IMR-90 (cell line): ENCODE data around the gene PTPRK. TPM values are rescaled to one million over a fixed set of nuclear protein-coding genes. Genes with fewer than 3 reads are reported as not detected.

Source experiments
- ATAC-seq: fragments of 200-7000 bp; cut with Tn5 transposase; 2 replicates; pipeline ENCODE4 v1.9.1; 2020; ENCODE audit warnings: low read depth, mild to moderate bottlenecking, moderate library complexity
- BruUV-seq: library from RNA; stranded (reverse); fragments of 400-500 nt; replicated peaks from 2 replicates; lab custom pipeline; 2021; lab: Mats Ljungman, UMichigan
- CTCF ChIA-PET: fragments of 300-600 bp; formaldehyde crosslinking; extraction: SDS; loops from one replicate; lab custom pipeline; 2021; ENCODE audit warnings: antibody characterized with exemption; lab: Yijun Ruan, JAX
- POLR2A ChIA-PET: fragments of 300-600 bp; sonication (Branson Sonifier 250); formaldehyde crosslinking; loops from one replicate; lab custom pipeline; 2022; ENCODE audit warnings: antibody characterized with exemption; ENCODE audit not compliant: unreplicated experiment; lab: Charles Lee
- DNase-seq: peaks from one replicate; pipeline ENCODE4 v3.0.0; 2013
- H2AFZ ChIP-seq: replicated peaks from 2 replicates; pipeline ENCODE3; 2013; ENCODE audit warnings: low read length, mild to moderate bottlenecking; ENCODE audit not compliant: poor library complexity
- H2AK5ac ChIP-seq: 2 replicates; pipeline ENCODE4 v1.6.1; 2013; ENCODE audit warnings: low read depth, low read length, inconsistent platforms
- H2AK9ac ChIP-seq: replicated peaks from 2 replicates; pipeline ENCODE3; 2013; ENCODE audit warnings: mild to moderate bottlenecking, low read depth, low read length, moderate library complexity; ENCODE audit not compliant: poor library complexity
- H2BK120ac ChIP-seq: 2 replicates; pipeline ENCODE4 v1.6.1; 2013; ENCODE audit warnings: low read depth, low read length, inconsistent platforms
- H2BK15ac ChIP-seq: 3 replicates; pipeline ENCODE4 v1.6.1; 2013; ENCODE audit warnings: low read depth, low read length, inconsistent platforms
- H2BK20ac ChIP-seq: 2 replicates; pipeline ENCODE4 v1.6.1; 2013; ENCODE audit warnings: low read depth, mild to moderate bottlenecking, inconsistent platforms, low read length, moderate library complexity
- H2BK5ac ChIP-seq: 2 replicates; pipeline ENCODE4 v1.6.1; 2013; ENCODE audit warnings: mild to moderate bottlenecking, low read depth, low read length, inconsistent platforms; ENCODE audit not compliant: poor library complexity, severe bottlenecking
- H3K14ac ChIP-seq: replicated peaks from 2 replicates; pipeline ENCODE4 v1.6.1; 2013; ENCODE audit warnings: low read depth, low read length, inconsistent platforms
- H3K18ac ChIP-seq: 2 replicates; pipeline ENCODE4 v1.6.1; 2013; ENCODE audit warnings: low read depth, low read length, control low read depth
- H3K23ac ChIP-seq: 2 replicates; pipeline ENCODE4 v1.6.1; 2013; ENCODE audit warnings: low read depth, low read length, inconsistent platforms
- H3K27ac ChIP-seq: 2 replicates; pipeline ENCODE4 v1.5.1; 2013; ENCODE audit warnings: mild to moderate bottlenecking, control low read depth, low read length; ENCODE audit not compliant: insufficient read depth
- H3K27me3 ChIP-seq: 2 replicates; pipeline ENCODE4 v1.6.1; 2013; ENCODE audit warnings: low read length; ENCODE audit not compliant: control insufficient read depth, insufficient read depth
- H3K36me3 ChIP-seq: 2 replicates; pipeline ENCODE4 v1.6.1; 2013; ENCODE audit warnings: low read length, mixed read lengths; ENCODE audit not compliant: control insufficient read depth, insufficient read depth
- H3K4ac ChIP-seq: 2 replicates; pipeline ENCODE4 v1.6.1; 2013; ENCODE audit warnings: low read depth, low read length, inconsistent platforms
- H3K4me1 ChIP-seq: 2 replicates; pipeline ENCODE4 v1.6.1; 2013; ENCODE audit warnings: low read length, mixed read lengths; ENCODE audit not compliant: control insufficient read depth, insufficient read depth
- H3K4me2 ChIP-seq: 2 replicates; pipeline ENCODE4 v1.6.1; 2013; ENCODE audit warnings: low read depth, mild to moderate bottlenecking, control low read depth, low read length, moderate library complexity
- H3K4me3 ChIP-seq: 2 replicates; pipeline ENCODE4 v1.5.1; 2013; ENCODE audit warnings: low read depth, mild to moderate bottlenecking, control low read depth, low read length, moderate library complexity; ENCODE audit not compliant: insufficient read depth
- H3K56ac ChIP-seq: 2 replicates; pipeline ENCODE4 v1.6.1; 2013; ENCODE audit warnings: low read length, inconsistent platforms; ENCODE audit not compliant: insufficient read depth; ENCODE audit errors: extremely low read depth
- H3K79me1 ChIP-seq, 2 experiments: 2 replicates each; pipeline ENCODE4 v1.6.1; 2013; ENCODE audit warnings: low read length in 2 of 2, inconsistent platforms in 1 of 2, low read depth in 1 of 2
- H3K9ac ChIP-seq: 2 replicates; pipeline ENCODE4 v1.6.1; 2013; ENCODE audit warnings: low read depth, low read length, control low read depth
- H3K9me1 ChIP-seq: 2 replicates; pipeline ENCODE4 v1.6.1; 2013; ENCODE audit warnings: low read length, inconsistent platforms; ENCODE audit not compliant: insufficient read depth
- H3K9me3 ChIP-seq: 2 replicates; pipeline ENCODE4 v1.6.1; 2013; ENCODE audit warnings: low read length; ENCODE audit not compliant: control insufficient read depth, insufficient read depth
- H4K20me1 ChIP-seq: 2 replicates; pipeline ENCODE4 v1.6.1; 2013; ENCODE audit warnings: low read length, inconsistent platforms; ENCODE audit not compliant: insufficient read depth
- H4K5ac ChIP-seq: 2 replicates; pipeline ENCODE4 v1.6.1; 2013; ENCODE audit warnings: mild to moderate bottlenecking, low read depth, low read length, control low read depth
- H4K8ac ChIP-seq, 2 experiments: 2 replicates each; pipeline ENCODE4 v1.6.1; 2013; ENCODE audit warnings: low read depth in 2 of 2, low read length in 2 of 2, control low read depth in 1 of 2, inconsistent platforms in 1 of 2
- H4K91ac ChIP-seq: 2 replicates; pipeline ENCODE4 v1.6.1; 2013; ENCODE audit warnings: low read depth, low read length, inconsistent platforms; ENCODE audit not compliant: insufficient read depth
- BHLHE40 ChIP-seq: fragments of 150-350 bp; IDR thresholded peaks from 2 replicates; pipeline ENCODE4 v1.6.1; 2016; ENCODE audit warnings: mild to moderate bottlenecking, low read depth, low read length
- CHD1 ChIP-seq: IDR thresholded peaks from 2 replicates; pipeline ENCODE4 v1.6.1; 2012; ENCODE audit warnings: low read depth, low read length, improper control_type of control experiment
- FOS ChIP-seq: fragments of 150-350 bp; IDR thresholded peaks from 2 replicates; pipeline ENCODE4 v1.6.1; 2016; ENCODE audit warnings: low read depth, low read length
- MAFK ChIP-seq: IDR thresholded peaks from 2 replicates; pipeline ENCODE4 v1.6.1; 2012; ENCODE audit warnings: low read depth, low read length, improper control_type of control experiment
- MAZ ChIP-seq: IDR thresholded peaks from 2 replicates; pipeline ENCODE4 v1.6.1; 2012; ENCODE audit warnings: low read depth, mild to moderate bottlenecking, low read length, improper control_type of control experiment, moderate library complexity, borderline replicate concordance
- MXI1 ChIP-seq: IDR thresholded peaks from 2 replicates; pipeline ENCODE4 v1.6.1; 2012; ENCODE audit warnings: low read depth, mild to moderate bottlenecking, low read length, moderate library complexity, borderline replicate concordance
- NFE2L2 ChIP-seq: fragments of 150-350 bp; IDR thresholded peaks from 2 replicates; pipeline ENCODE4 v1.6.1; 2016; ENCODE audit warnings: low read depth, mild to moderate bottlenecking, low read length
- POLR2A ChIP-seq: IDR thresholded peaks from 2 replicates; pipeline ENCODE4 v1.6.1; 2012; ENCODE audit warnings: mild to moderate bottlenecking, low read depth, low read length
- RAD21 ChIP-seq: IDR thresholded peaks from 2 replicates; pipeline ENCODE4 v1.6.1; 2012; ENCODE audit warnings: low read length, improper control_type of control experiment
- RCOR1 ChIP-seq: IDR thresholded peaks from 2 replicates; pipeline ENCODE4 v1.6.1; 2012; ENCODE audit warnings: mild to moderate bottlenecking, low read length, improper control_type of control experiment; ENCODE audit not compliant: insufficient replicate concordance
- RFX5 ChIP-seq: IDR thresholded peaks from 2 replicates; pipeline ENCODE4 v1.8.0; 2012; ENCODE audit warnings: low read depth, mild to moderate bottlenecking, low read length, moderate library complexity
- SMC3 ChIP-seq: fragments of 150-350 bp; IDR thresholded peaks from 2 replicates; pipeline ENCODE4 v1.6.1; 2016; ENCODE audit warnings: low read depth, mild to moderate bottlenecking, antibody characterized with exemption, low read length, moderate library complexity
- WGBS, 2 experiments: methylation state at CpG; one replicate each; pipeline versions ENCODE4 v1.1.5 to v1.1.7; 2013; ENCODE audit warnings: missing lambda C conversion rate in 2 of 2; ENCODE audit not compliant: insufficient read length in 1 of 2; ENCODE audit errors: extremely low coverage in 2 of 2; 5-methylcytosine and 5-hydroxymethylcytosine counted together
- dilution Hi-C: fragments of 300-500 bp; cut with HindIII; formaldehyde crosslinking; loops from one replicate; pipeline ENCODE4 v1.14.3; 2018; ENCODE audit warnings: low sequenced_read_pairs; ENCODE audit not compliant: unreplicated experiment
- in situ Hi-C: fragments of 300-500 bp; cut with MboI; formaldehyde crosslinking; loops from 3 replicates; pipeline ENCODE4 v1.14.3; 2019; ENCODE audit warnings: low sequenced_read_pairs, inconsistent platforms, mixed read lengths
- intact Hi-C: fragments of 100-400 bp; cut with micrococcal nuclease; formaldehyde crosslinking; loops from 2 replicates; pipeline ENCODE4 v1.10.0; 2022
- polyA plus RNA-seq, 3 experiments: library from polyadenylated mRNA; depleted of rRNA; stranded (reverse); fragments of >200 nt; gene quantifications; 2 replicates each; pipeline ENCODE4 v1.2.3, GENCODE V29; 2012; ENCODE audit warnings: low replicate concordance in 1 of 3
- total RNA-seq: library from RNA; depleted of rRNA; stranded (reverse); fragments of >200 nt; gene quantifications from 2 replicates; pipeline ENCODE4 v1.2.3, GENCODE V29; 2012
- TF ChIP-seq, protein P1 (sequence below): fragments of 150-350 bp; IDR thresholded peaks from 2 replicates; pipeline ENCODE4 v1.6.1; 2017; ENCODE audit warnings: mild to moderate bottlenecking, antibody characterized with exemption, low read length, low read depth
- TF ChIP-seq, protein P2 (sequence below): conservative IDR thresholded peaks from 2 replicates; pipeline ENCODE4 v1.5.1; 2012; ENCODE audit warnings: mild to moderate bottlenecking, low read depth, low read length, improper control_type of control experiment

The PTPRK gene
- total and polyA plus RNA-seq, 2 of the 4 experiments (the other 2 are of a cell fraction), result 18.0 to 80.8 TPM

DNA sequence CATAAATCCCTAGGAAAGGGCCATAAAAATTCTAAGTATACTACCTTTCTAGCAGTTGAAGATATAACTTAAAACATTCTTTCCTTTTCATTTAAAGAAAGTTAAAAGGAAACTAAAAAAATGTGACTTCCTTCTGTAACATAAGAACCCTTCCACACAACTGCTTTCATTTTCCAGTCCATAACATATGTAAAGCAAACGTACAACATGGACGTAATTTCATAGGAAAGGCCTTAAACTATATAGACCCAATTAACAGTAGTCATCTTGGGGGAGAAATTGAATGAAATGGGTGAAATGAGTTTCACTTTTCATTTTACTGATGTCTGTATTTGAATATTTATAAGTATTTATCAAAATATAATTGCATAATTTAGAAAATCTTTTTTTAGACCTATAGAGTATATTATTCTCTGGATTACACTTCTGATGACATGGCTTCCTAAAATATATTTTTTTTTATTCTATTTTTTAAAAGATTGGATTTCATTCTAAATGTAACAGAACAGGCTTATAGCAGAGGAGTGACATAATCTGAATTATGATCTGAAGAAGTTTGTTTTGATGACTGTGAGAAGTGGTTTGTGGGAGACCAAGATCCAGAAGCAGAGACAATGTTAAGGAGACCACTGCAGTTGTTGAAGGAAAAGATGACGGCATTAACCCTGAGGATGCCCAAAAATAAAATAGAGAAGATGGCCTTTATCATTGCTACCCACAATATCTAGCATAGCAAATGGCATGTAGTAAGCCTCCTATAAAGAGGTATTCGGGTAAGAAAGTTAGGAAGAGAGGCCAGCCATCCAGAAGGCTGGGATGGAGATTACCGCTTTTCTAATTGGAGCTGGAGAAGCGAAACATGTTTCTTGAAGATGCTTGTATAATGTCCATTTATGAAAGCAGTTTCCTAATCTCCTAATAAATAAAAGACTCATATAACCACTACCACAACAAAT, 260.4 kb downstream of the PTPRK start:
- ATAC-seq (no peak), DNase-seq (no peak)
- Histone ChIP-seq H4K91ac (no peak overlapping the region), H2AK9ac (no peak overlapping the region), H3K79me1 (peaks cover 16 to 44% of the 10 kb centered on the region in 2 experiments), H2BK20ac (no peak overlapping the region), H3K9me3 (no peaks in the 10 kb centered on the region), H3K4ac (no peak overlapping the region), H4K5ac (no peak overlapping the region; the same call in 1 of the 2 replicates), H3K36me3 (peaks cover 4% of the 10 kb centered on the region), H3K18ac (no peak overlapping the region), H3K27me3 (no peaks in the 10 kb centered on the region), H2BK120ac (no peak overlapping the region), H3K27ac (no peak overlapping the region), H3K23ac (no peak overlapping the region), H2BK5ac (no peak overlapping the region), H3K4me2 (peak overlapping the region; percentile 42; the same call in 1 of the 2 replicates), H2BK15ac (no peak overlapping the region), H2AK5ac (no peak overlapping the region), H3K56ac (no peak overlapping the region), H3K14ac (no peak overlapping the region), H3K9me1 (peaks cover 4% of the 10 kb centered on the region), H4K8ac (no peak overlapping the region), H4K20me1 (no peaks in the 10 kb centered on the region), H3K9ac (no peak overlapping the region), H3K4me3 (no peak overlapping the region), H2AFZ (no peak overlapping the region), H3K4me1 (no peaks in the 10 kb centered on the region; the same call in 1 of the 2 replicates)
- ChIA-PET POLR2A (no interaction called here), CTCF (no interaction called here)
- WGBS, 2 experiments, result no CpG with 5 or more reads among the region's 6 CpGs
- dilution Hi-C loops, result no loop called here
- in situ Hi-C loops, result no loop called here
- no TSS peak for BruUV-seq
- intact Hi-C loops, result no loop called here
- TF ChIP-seq RAD21 (no peak), MAFK (no peak), MAZ (no peak), MXI1 (no peak), BHLHE40 (no peak), POLR2A (no peak), CHD1 (no peak), RFX5 (no peak), RCOR1 (no peak), SMC3 (no peak), FOS (no peak), NFE2L2 (no peak)
- TF ChIP-seq, protein P1, sequence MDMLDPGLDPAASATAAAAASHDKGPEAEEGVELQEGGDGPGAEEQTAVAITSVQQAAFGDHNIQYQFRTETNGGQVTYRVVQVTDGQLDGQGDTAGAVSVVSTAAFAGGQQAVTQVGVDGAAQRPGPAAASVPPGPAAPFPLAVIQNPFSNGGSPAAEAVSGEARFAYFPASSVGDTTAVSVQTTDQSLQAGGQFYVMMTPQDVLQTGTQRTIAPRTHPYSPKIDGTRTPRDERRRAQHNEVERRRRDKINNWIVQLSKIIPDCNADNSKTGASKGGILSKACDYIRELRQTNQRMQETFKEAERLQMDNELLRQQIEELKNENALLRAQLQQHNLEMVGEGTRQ, result no peak
- TF ChIP-seq, protein P2, sequence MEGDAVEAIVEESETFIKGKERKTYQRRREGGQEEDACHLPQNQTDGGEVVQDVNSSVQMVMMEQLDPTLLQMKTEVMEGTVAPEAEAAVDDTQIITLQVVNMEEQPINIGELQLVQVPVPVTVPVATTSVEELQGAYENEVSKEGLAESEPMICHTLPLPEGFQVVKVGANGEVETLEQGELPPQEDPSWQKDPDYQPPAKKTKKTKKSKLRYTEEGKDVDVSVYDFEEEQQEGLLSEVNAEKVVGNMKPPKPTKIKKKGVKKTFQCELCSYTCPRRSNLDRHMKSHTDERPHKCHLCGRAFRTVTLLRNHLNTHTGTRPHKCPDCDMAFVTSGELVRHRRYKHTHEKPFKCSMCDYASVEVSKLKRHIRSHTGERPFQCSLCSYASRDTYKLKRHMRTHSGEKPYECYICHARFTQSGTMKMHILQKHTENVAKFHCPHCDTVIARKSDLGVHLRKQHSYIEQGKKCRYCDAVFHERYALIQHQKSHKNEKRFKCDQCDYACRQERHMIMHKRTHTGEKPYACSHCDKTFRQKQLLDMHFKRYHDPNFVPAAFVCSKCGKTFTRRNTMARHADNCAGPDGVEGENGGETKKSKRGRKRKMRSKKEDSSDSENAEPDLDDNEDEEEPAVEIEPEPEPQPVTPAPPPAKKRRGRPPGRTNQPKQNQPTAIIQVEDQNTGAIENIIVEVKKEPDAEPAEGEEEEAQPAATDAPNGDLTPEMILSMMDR, result no peak
